ENCODE data around the gene JPT1. TPM values are rescaled to one million over a fixed set of nuclear protein-coding genes. Genes with fewer than 3 reads are reported as not detected.

The JPT1 gene
- polyA plus RNA-seq, 1 of the 3 experiments (the other 2 are of a cell fraction), result 490 TPM

DNA sequence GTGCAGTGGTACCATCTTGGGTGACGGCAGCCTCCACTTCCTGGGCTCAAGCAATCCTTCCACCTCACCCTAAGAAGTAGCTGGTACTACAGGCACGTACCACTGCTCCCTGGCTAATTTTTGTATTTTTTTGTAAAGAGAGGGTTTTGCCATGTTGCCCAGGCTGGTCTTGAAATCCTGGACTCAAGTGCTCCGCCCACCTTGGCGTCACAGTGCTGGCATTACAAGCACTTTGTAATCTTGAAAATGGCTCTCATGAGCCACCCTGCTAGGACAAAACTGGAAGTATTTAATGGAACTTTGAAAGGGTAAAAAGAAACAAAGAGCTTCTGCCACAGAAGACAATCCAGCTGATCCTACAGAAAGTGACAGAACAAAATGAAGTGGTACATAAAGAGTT is 19.2 kb upstream of the JPT1 start:
- H3K9me2 ChIP-seq, result no peaks in the 10 kb centered on the region
- H3K4me2 ChIP-seq, result no peak overlapping the region
- peaks cover 81% of the 10 kb centered on the region for H4K20me1 ChIP-seq (ENCODE audit: insufficient read depth)
- H3F3A ChIP-seq (replicated peaks; ENCODE audit: insufficient read depth), result peaks cover 36% of the 10 kb centered on the region
- H3K79me2 ChIP-seq (ENCODE audit: insufficient read depth), result peaks cover 100% of the 10 kb centered on the region
- no peak overlapping the region for H3K4me3 ChIP-seq (ENCODE audit: low read depth in 2 of 2, low read length in 1 of 2)
- H3K4me1 ChIP-seq (ENCODE audit: control insufficient read depth in 1 of 2, insufficient read depth in 2 of 2, low read depth in 1 of 2, low read length in 1 of 2), result no peaks in the 10 kb centered on the region
- ChIA-PET POLR2A (no interaction called here), CTCF (interaction anchor here (0.6 to 9.9 kb wide), 9 partner anchors 8 to 239 kb away, joined by 3 to 107 read pairs (median 5); partner anchors contain the start of genes NT5C and NUP85)
- no peak for DNase-seq
- 97% methylated on average over 4 of the region's 4 CpGs for WGBS (ENCODE audit: low lambda C conversion rate)
- no peak overlapping the region for H3K9ac ChIP-seq
- TF ChIP-seq YY1 (IDR thresholded peaks at IDR 0.05; ENCODE audit: low read depth), result no peak
- TF ChIP-seq, protein P1, sequence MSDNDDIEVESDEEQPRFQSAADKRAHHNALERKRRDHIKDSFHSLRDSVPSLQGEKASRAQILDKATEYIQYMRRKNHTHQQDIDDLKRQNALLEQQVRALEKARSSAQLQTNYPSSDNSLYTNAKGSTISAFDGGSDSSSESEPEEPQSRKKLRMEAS (IDR thresholded peaks at IDR 0.05; ENCODE audit: low read depth), result no peak
- TF ChIP-seq, protein P2, sequence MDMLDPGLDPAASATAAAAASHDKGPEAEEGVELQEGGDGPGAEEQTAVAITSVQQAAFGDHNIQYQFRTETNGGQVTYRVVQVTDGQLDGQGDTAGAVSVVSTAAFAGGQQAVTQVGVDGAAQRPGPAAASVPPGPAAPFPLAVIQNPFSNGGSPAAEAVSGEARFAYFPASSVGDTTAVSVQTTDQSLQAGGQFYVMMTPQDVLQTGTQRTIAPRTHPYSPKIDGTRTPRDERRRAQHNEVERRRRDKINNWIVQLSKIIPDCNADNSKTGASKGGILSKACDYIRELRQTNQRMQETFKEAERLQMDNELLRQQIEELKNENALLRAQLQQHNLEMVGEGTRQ (IDR thresholded peaks at IDR 0.05; ENCODE audit: borderline replicate concordance, low read depth, low read length), result no peak
- no peak for TF ChIP-seq REST (IDR thresholded peaks at IDR 0.05; ENCODE audit: low read depth, low read length)
- no peak for TF ChIP-seq MEF2A (IDR thresholded peaks at IDR 0.05; ENCODE audit: borderline replicate concordance, low read depth)
- no peak for TF ChIP-seq JUND (IDR thresholded peaks at IDR 0.05)
- TF ChIP-seq EP300 (IDR thresholded peaks at IDR 0.05; ENCODE audit: borderline replicate concordance in 1 of 2, low read depth in 1 of 2, low read length in 1 of 2), result no peak
- peaks cover 21 to 89% of the 10 kb centered on the region in 2 experiments for H3K36me3 ChIP-seq (replicated peaks in 1 of 2; ENCODE audit: control insufficient read depth in 1 of 2, insufficient read depth in 2 of 2, low read length in 1 of 2)
- no peak overlapping the region for H2AFZ ChIP-seq (ENCODE audit: low read depth)
- no peaks in the 10 kb centered on the region for H3K9me3 ChIP-seq
- no peak overlapping the region for H3K27ac ChIP-seq (ENCODE audit: low read depth in 2 of 2, low read length in 1 of 2)
- no peaks in the 10 kb centered on the region for H3K27me3 ChIP-seq (ENCODE audit: insufficient read depth)

DNA sequence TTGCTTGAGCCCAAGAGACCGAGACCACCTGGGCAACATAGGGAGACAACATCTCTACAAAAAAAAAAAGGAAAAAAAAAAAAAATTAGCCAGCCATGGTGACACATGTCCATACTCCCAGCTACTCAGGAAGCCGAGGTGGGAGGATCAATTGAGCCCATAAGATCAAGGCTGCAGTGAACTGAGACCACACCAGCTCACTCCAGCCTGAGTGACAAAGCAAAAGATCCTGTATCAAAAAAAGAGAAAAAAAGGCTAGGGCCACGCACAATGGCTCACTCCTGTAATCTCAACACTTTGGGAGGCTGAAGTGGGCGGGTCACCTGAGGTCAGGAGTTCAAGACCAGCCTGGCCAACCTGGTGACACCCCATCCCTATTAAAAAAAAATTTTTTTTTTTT is 14.7 kb upstream of the JPT1 start:
- Histone ChIP-seq H3K4me3 (ENCODE audit: low read depth in 2 of 2, low read length in 1 of 2) (no peak overlapping the region), H3K9me3 (no peaks in the 10 kb centered on the region), H3K9ac (no peak overlapping the region), H3K27me3 (ENCODE audit: insufficient read depth) (no peaks in the 10 kb centered on the region), H3K27ac (ENCODE audit: low read depth in 2 of 2, low read length in 1 of 2) (no peak overlapping the region; a peak in 1 of 4 replicates), H3K36me3 (replicated peaks in 1 of 2; ENCODE audit: control insufficient read depth in 1 of 2, insufficient read depth in 2 of 2, low read length in 1 of 2) (peaks cover 15 to 89% of the 10 kb centered on the region in 2 experiments), H3K4me1 (ENCODE audit: control insufficient read depth in 1 of 2, insufficient read depth in 2 of 2, low read depth in 1 of 2, low read length in 1 of 2) (no peaks in the 10 kb centered on the region), H4K20me1 (ENCODE audit: insufficient read depth) (peaks cover 48% of the 10 kb centered on the region), H3K79me2 (ENCODE audit: insufficient read depth) (peaks cover 96% of the 10 kb centered on the region), H2AFZ (ENCODE audit: low read depth) (no peak overlapping the region), H3K4me2 (no peak overlapping the region), H3K9me2 (no peaks in the 10 kb centered on the region), H3F3A (replicated peaks; ENCODE audit: insufficient read depth) (peaks cover 35% of the 10 kb centered on the region)
- no peak for DNase-seq
- 92% methylated on average over 4 of the region's 4 CpGs for WGBS (ENCODE audit: low lambda C conversion rate)
- CTCF ChIA-PET, result interaction anchor here (0.6 to 9.9 kb wide), 5 partner anchors 12 to 889 kb away, joined by 3 to 107 read pairs (median 4); partner anchors contain the start of gene NUP85
- TF ChIP-seq FOSL2 (IDR thresholded peaks at IDR 0.05; ENCODE audit: borderline replicate concordance, low read depth), result no peak
- no peak for TF ChIP-seq POLR2AphosphoS5 (IDR thresholded peaks at IDR 0.05; ENCODE audit: low read depth, low read length)
- TF ChIP-seq FOXJ3 (CRISPR knock-in tag; IDR thresholded peaks at IDR 0.05), result no peak
- no peak for TF ChIP-seq MEF2A (IDR thresholded peaks at IDR 0.05; ENCODE audit: borderline replicate concordance, low read depth)
- TF ChIP-seq, protein P1 (IDR thresholded peaks at IDR 0.05; ENCODE audit: low read depth), result no peak
- TF ChIP-seq ELF1 (IDR thresholded peaks at IDR 0.05), result no peak
- TF ChIP-seq SIN3A (IDR thresholded peaks at IDR 0.05; ENCODE audit: borderline replicate concordance, low read depth, low read length), result no peak
- no peak for TF ChIP-seq TCF12 (IDR thresholded peaks at IDR 0.05)
- TF ChIP-seq TAF1 (IDR thresholded peaks at IDR 0.05; ENCODE audit: borderline replicate concordance, low read depth, low read length), result no peak
- TF ChIP-seq, protein P3, sequence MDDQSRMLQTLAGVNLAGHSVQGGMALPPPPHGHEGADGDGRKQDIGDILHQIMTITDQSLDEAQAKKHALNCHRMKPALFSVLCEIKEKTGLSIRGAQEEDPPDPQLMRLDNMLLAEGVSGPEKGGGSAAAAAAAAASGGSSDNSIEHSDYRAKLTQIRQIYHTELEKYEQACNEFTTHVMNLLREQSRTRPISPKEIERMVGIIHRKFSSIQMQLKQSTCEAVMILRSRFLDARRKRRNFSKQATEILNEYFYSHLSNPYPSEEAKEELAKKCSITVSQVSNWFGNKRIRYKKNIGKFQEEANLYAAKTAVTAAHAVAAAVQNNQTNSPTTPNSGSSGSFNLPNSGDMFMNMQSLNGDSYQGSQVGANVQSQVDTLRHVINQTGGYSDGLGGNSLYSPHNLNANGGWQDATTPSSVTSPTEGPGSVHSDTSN (IDR thresholded peaks at IDR 0.05), result no peak
- no peak for TF ChIP-seq EP300 (IDR thresholded peaks at IDR 0.05; ENCODE audit: borderline replicate concordance in 1 of 2, low read depth in 1 of 2, low read length in 1 of 2)
- TF ChIP-seq GATA2 (CRISPR knock-in tag; IDR thresholded peaks at IDR 0.05), result no peak
- no peak for TF ChIP-seq TEAD4 (IDR thresholded peaks at IDR 0.05; ENCODE audit: borderline replicate concordance, insufficient read depth)
- TF ChIP-seq YY1 (IDR thresholded peaks at IDR 0.05; ENCODE audit: low read depth), result no peak
- TF ChIP-seq NFIC (IDR thresholded peaks at IDR 0.05; ENCODE audit: borderline replicate concordance), result no peak
- POLR2A ChIA-PET, result no interaction called here
